NCI-H1436 treated with DMSO at 0.1 percent for 48 hours (cell line): ENCODE results near the gene PHC1.
"Not testable (repeated sequence)": the region's sequence is repeated elsewhere in the genome, so short reads cannot be mapped to it uniquely, and the experiment has no call there.

Source experiments
- DNase-seq: peaks from one replicate; lab custom pipeline; 2025; lab: John Stamatoyannopoulos, UW

PHC1 gene

DNA sequence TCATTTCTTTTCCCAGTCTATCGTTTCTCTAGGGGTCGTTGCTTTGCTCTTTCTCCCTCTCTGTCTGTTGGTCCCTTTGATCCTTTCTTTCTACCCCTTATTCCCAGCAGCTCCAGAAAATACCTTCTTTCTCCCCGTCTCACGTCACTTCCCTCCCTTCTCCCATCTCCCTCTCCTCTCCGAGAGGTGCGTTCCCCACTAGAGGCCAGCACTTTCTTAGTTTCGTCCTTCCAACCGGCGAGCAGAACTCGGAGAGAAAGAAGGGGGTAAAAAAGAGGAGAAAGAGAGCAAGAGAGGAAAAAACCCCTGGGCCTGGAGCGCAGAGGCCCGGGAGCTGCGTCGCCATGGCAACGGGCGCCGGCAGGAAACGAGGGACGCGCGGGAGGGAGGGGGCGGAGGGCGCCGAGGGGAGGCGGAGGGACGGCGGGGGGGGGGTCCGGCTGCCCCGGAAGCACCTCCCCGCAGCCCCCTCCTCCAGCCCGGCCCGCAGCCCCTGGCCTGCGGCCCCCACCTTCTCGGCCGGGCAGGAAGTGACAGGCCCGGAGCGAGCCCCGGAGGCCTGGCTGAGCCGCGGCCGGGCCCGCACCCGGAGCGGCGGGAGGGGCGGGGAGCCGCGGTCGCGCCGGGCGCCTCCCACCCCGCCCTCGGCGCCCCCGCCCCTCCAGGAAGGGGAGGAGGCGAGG lies at the start of gene PHC1:
TSS of gene PHC1 (plus strand) at position 477 of the 683 bp plus-strand sequence. CDS start 3,169 bp downstream, outside the sequence.
- not testable (repeated sequence) for DNase-seq

DNA sequence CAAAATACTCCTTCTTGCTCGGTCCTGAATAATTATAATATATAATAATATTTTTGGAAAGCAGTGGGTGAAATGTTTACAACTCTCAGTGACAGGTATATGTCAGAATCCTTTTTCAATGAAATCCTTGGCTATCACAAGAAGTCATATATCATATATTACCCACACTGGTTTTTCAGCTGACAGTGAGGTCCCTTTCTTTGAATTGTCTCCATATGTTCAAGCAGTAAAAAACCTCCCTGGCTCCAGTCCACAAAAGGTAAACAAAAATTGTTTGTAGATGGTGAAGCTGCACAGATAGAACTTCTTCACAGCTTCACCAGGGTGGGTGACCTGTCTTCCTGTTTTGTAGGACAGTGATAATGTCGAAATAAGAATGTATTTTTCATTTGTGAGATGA lies 47.9 kb upstream of the PHC1 start:
- DNase-seq, result no peak

DNA sequence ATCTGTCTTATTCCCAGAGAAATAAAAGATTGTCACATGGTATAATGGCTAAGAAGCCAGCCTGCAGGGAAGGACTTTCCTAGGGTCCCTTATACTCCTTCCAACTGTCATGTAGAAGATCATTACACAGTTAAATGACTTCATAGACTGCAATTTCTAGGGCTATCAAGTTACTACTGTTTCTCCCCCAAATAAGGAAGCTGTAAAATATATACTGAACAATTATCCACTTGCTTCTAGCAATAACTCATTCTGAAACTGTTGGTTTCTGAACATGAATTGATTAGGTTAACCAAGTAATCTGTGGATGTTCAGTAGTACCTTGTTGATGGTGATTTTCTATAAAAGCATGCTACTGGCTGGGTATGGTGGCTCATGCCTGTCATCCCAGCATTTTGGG lies 47.3 kb upstream of the PHC1 start:
- DNase-seq, result no peak

DNA sequence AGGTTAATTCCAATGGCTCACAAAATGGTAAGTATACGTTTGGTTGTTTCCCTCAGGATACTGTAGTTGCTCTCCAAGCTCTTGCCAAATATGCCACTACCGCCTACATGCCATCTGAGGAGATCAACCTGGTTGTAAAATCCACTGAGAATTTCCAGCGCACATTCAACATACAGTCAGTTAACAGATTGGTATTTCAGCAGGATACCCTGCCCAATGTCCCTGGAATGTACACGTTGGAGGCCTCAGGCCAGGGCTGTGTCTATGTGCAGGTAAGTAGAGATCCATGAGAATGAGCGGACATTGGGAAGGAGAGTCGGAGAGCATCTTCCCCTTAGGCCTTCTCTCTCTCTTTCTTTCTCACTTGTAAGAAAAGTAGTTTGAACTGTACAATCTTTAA lies 46.5 kb upstream of the PHC1 start:
- DNase-seq, result no peak

DNA sequence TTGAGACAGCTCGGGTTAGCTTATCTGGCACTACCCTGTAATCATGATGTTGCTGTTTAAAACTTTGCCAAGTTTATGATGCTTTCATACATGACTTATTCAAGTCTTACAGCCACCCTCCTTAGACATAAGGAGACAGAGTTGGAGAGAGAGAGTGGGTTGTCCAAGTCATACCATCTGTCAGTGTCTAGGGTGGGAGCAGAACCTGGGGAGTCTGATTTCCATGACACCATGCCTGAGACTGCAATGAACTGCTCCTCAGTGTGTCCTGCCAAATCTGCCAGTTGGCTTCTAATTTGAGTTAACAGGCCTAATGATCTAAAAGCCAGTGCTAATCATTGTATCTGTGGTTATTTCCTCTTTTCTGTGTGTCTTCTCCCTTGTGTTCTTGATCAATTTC lies 43.7 kb upstream of the PHC1 start:
- DNase-seq, result no peak

DNA sequence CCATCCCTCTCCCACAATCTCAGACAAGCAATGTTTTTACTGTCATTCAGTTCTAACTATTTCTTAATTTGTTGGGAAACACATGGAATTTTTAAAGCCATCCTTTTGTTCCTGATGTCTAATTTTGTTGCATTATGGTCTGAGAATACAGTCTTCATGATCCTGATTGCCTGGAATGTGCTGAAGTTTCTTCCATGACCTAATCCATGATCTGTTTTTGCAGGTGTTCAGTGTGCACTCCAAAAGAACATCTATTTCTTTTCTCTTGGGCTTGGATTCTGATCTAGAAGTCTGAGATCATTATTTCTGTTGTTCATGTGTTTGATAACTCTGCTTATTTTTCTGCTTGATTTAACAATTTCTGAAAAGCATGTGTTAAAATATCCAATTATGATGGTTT lies 43.2 kb upstream of the PHC1 start:
- no peak for DNase-seq

DNA sequence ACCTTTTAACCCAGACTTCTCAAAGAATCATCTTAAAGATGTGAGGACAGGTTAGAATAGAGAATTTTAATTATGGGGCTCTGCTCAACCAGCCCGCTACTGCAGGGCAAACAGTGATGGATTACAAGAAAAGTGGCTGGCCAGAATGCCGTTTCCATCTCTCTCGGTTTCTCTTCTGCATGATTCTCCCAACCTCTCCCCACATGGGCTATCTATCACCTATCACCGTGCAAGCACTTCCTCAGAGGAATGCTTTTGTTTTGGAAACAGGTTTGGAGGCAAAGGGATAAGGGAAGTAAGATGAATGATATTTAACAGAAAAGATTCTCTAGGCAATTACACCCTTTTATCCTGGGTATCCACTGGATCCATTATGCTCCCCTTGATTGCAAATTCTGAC lies 37.4 kb upstream of the PHC1 start:
- no peak for DNase-seq

DNA sequence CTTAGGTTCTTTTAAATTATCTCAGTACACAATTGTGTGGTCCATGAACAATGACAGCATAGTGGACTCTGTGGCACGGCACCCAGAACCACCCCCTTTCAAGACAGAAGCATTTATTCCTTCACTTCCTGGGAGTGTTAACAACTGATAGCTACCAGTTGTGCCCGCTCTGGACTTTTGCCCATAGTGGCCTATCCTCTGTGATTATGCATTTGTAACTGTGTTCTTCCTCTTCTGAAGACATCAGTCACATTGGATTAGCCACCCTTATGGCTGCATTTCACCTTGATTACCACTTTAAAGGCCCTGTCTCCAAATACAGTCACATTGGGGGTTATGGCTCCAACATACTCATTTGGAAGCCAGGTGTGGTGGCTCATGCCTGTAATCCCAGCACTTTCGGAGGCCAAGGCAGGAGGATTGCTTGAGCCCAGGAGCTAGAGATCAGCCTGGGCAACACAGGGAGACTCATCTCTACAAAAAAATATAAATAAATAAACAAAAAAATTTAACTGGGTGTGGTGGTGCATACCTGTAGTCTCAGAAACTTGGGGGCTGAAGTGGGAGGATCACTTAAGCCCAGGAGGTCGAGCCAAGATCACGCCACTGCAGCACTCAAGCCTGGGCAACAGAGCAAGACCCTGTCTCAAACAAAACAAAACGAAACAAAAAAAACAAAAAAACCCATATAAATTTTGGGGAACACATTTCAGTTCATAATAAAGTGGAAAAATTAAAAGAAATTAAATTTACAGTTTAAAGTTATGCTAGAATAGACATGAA lies 27.6 kb upstream of the PHC1 start:
- no peak for DNase-seq

DNA sequence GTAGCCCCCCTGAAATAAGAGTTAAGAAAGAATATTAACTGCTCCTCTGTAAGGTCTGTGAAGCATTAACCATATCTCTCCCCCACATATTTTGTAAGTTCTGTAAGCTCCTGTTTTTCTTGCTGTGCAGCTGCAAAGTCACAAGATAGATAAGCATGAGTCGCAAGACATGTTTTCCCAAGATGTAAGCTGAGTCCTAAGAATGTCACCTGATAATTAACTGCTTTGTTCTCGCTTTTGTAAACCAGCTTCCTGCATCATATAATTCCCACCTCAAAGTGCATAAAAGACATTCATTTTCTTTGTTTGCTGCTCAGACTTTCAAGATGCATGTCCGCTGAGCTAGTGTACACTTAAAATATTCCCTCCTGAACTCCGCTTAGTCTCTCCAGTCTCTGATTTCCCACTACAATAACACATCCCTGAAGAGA lies 27.0 kb upstream of the PHC1 start:
- no peak for DNase-seq

DNA sequence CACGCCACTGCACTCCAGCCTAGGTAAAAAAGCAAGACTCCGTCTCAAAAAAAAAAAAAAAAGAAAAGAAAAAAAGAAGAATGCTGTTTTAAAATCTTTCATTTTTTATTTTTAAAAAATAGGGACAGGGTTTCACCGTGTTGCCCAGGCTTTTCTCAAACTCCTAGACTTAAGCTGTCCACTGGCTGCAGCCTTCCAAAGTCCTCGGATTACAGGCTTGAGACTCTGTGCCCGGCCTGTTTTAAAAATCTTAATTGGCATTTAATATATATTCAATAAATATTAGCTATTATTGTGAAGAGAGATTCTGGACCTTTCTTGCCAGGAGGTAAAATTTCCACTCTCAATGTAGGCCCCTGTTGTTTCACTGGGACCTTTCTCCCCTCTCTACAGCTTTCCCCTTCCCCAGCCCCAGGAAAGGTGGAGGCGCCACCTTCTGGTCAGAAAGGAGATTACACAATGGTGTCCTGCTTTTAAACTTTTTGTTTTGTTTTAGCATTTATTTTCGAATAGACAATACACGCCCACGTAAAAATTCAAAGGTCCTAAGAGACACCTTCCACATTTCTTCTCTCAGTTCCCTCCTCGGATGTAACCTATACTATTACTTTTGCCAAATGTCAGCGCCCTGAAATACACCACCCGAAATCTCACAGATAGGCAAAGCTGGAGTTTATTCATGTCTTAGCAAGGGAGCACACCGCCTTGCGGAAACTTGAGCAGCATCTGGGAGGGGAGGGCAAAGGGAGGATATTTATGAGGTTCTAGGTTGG lies 23.8 kb upstream of the PHC1 start:
- DNase-seq, result no peak

DNA sequence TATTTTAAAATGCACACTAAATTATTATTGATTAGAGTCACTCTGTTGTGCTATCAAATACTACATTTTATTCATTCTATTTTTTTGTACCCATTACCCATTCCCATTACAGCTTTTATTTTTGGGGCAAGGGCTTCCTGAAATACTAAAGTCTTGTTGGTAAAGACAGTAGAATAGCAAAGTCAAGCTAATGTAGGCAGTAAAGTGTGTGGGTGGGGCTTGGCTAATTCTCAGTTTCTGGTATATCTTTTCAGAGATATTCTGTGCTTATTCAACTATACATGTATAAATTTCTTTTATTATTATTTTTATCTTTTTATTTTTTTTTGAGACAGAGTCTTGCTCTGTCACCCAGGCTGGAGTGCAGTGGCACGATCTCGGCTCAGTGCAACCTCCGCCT lies 22.3 kb upstream of the PHC1 start:
- no peak for DNase-seq

DNA sequence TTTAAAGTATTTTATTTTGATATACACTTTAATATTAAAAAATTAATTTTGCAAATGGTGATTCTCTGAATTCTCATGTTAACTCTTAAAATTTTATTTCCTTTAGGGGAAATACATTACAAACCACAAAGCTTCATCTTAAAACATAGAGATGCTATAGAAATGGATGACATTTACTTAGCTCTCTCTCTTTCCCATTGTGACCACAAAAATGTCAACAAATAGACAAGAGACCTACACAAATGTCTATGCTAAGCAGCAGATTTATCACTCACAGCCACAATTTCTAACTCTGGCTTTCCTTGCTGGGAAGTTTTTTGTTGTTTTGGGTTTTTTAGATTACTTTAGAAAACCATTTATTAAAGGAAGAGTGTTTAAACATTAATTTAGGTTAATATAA lies 19.9 kb upstream of the PHC1 start:
- no peak for DNase-seq

DNA sequence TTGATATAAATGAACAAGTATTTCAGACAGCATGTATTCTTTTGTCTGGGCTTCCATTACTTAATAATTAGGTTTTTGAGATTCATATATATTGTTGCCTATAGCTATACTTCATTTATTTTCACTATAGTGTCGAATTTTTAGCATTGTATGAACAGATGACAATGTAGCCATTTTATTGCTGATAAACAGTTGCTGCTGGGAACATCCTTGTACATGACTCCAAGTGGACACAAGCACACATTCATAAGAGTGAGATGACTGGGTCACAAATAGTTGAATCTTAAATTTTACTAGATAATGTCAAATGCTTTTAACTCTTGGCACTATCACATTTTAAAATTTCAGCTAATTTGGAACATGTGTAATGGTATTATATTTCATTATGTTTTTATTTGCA lies 19.3 kb upstream of the PHC1 start:
- no peak for DNase-seq

DNA sequence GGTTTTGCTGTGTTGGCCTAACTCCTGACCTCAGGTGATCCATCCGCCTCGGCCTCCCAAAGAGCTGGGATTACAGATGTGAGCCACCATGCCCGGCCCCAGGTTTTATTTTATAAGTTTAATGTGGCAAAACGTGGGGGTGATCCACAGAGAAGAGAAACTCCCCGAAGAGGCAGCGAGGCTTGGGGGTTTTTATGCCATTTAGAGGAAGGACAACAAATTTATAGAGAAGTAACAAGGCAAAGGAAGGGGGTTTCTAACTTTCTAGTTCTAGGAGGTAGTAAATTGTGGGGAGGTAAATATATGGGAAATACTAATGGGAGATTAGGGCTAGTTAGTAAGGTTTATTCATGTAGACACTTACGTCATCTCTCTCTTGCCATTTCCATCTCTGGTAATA lies 17.2 kb upstream of the PHC1 start:
- DNase-seq, result no peak

DNA sequence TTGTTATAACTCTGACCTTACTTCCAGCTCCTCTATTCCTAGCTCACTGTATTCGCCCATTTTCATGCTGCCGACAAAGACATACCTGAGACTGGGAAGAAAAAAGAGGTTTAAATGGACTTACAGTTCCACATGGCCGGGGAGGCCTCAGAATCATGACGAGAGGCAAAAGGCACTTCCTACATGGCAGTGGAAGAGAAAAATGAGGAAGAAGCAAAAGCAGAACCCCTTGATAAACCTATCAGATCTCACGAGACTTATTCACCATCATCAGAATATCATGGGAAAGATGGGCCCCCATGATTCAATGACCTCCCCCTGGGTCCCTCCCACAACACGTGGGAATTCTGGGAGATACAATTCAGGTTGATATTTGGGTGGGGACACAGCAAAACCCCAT lies 14.5 kb upstream of the PHC1 start:
- DNase-seq, result no peak

DNA sequence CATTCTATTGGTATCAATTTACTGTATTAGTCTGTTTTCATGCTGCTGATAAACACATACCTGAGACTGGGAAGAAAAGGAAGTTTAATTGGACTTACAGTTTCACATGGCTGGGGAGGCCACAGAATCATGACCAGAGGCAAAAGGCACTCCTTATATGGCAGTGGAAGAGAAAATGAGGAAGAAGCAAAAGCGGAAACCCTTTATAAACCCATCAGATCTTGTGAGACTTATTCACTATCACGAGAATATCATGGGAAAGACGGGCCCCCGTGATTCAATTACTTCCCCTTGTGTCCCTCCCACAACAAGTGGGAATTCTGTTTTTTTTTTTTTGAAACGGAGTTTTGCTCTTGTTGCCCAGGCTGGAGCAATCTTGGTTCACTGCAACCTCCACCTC lies 11.6 kb upstream of the PHC1 start:
- not testable (repeated sequence) for DNase-seq

DNA sequence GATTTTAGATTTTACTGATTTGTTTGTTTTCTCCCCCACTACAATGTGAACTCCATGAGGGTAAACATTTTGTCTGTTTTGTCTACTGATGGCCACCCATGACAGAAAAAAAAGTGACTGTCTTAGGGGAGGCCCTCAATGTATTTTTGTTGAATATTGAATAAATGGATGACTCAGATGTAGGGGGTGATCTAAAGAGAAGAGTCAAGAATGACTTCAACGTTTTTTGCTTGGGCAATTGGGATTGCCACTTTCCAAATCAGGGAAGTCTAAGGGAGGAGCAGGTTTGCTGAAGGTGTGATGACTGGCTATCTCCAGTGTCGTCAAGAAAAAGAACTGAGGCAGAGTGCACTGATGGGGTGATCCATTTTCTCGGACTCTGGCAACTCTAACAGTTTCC lies 10.7 kb upstream of the PHC1 start:
- no peak for DNase-seq

DNA sequence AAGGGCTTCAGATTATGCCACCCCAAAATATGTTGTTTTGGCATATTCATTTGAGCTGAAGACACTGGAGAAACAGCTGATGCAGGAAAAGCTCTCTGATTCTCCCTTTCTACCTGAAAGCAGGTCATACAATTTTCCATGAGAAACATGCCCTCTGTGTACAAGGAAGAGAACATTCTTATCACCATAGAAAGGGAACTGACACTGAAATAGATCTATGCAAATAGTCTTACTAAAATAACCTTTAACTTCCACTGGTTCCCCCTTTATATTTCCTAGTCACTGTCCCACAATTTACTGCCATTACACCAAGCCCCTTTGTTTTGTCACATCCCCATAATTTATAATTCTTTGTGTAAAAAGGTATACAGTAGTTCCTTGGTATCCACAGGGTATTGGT lies 9.6 kb upstream of the PHC1 start:
- DNase-seq, result no peak

DNA sequence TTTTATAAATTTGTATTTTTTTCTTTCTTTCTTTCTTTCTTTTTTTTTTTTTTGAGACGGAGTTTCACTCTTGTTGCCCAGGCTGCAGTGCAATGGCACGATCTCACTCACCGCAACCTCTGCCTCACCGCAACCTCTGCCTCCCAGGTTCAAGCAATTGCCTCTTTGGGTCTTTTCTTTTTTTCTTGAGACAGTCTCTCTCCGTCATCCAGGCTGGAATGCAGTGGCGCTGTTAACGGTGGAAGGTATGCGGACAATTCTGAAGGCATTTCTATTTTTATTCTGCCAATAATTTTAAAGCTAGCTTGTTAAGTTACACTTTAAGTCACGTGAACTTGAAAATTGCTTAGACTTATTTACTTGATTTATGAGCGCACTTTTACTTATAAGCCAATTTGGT lies 8.8 kb upstream of the PHC1 start:
- no peak for DNase-seq

DNA sequence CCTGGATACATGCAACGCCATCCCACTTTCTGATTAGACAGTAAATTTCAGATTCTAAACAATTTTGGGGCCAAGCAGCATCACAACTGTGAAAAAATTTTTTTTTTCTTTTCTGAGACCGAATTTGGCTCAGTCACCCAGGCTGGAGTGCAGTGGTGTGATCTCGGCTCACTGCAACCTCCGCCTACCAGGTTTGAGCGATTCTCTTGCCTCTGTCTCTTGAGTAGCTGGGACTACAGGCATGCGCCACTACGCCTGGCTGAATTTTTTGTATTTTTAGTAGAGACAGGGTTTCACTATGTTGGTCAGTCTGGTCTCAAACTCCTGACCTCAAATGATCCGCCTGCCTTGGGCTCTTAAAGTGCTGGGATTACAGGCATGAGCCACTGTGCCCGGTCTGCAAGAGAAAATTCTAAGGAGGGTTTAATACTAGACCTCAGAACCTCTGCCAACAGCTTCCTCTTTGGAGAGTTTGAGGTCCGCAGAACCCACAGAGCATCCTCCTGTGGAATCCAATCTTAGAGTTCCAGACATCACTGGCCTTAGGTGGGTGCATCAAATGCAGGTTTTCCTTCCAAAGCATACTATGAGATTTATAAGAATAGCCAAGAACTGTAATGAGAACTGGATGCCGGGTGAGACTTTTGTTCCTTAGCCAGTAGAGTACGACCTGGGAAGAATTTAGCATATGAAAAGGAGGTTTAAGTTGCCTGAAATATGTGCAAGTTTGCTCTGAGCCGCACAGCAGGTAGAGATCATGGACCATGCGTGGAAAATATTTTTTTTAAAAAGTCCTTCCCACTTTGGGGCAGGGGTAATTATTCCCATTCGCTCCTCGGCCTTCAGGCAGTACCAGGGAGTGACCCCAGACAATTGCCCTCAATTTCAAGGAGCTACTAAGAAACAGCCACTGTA lies 7.8 kb upstream of the PHC1 start:
- no peak for DNase-seq

DNA sequence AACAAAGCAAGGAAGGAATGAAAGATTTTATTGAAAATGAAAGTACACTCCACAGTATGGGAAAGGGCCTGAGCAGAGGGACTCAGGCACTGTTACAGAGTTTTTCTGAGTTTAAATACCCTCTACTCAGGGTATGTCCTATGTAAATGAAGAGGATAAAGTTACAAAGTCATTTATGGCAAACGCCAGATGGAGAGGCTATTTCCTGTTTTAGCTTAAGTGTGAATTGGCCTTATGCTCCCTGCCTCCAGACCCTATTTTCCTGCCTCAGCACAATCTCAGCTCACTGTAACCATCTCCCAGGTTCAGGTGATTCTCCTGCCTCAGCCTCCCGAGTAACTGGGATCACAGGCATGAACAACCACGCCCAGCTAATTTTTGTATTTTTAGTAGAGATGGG lies 6.8 kb upstream of the PHC1 start:
- no peak for DNase-seq

DNA sequence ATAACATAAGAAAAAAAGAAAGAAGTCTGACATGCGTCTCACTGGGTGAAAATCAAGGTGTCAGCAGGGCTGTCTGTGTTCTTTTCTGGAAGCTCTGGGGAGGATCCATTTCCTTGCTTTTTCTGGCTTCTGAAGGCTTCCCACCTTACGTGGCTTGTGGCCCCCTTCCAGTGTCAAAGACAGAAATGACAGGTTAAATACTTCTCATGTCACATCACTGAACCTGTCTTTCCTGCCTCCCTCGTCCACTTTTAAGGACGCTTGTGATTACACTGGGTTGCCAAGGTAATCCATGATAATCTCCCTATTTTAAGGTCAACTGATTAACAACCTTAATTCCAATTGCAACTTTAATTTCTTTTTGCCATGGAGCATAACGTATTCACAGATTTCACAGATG lies 4.6 kb upstream of the PHC1 start:
- no peak for DNase-seq
